ENCODE results near the gene OR4D9.

GRCh38 chr11:59501931-59502330, 9.4 kb upstream of the OR4D9 start:
- TF ChIP-seq CTCF (IDR thresholded peaks at IDR 0.05; ENCODE audit: insufficient read depth, low read length) (no peak), GABPA (IDR thresholded peaks at IDR 0.05; ENCODE audit: low read depth) (no peak), REST (IDR thresholded peaks at IDR 0.05; ENCODE audit: insufficient replicate concordance, low read depth) (no peak), POLR2AphosphoS5 (IDR thresholded peaks at IDR 0.05; ENCODE audit: low read depth) (no peak)

Measured in HL-60 (cell line).